ENCODE results near the gene KIAA0513.

KIAA0513 gene

DNA sequence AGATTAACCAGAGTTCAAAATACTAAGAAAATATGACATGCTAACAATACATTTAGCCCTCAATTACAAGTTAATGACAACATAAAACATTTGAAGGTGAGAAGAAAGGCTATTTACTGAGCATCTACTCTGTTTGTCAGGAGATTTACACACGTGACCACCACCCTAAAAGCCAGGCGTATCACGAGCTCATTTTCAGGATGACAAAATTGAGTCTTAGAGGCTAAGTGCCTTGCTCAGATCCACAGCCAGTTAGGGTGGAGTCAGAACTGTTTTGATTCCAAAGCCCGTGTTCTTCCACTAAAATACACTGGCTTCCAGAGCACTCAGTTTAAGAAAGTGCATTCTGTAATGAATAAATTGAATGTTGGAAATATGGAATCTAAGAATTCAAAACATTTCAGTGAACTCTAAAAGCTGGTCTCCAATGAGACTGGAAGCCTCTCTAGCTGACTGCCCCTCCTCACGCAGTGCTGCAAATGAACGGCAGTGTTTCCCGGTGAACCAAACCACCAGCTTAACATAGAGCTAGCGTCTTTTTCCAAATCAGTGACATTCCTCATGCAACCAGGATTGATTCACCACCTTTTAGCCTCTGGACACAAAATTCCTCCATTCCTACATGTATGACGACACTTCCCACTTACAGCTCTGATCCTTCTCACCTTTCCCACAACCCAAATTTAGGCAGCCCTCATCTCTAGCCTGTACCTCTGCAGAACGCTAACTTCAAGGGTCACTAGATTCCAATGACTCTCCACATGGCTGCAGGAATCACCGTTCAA, 22.1 kb upstream of the KIAA0513 start:
- no peak for DNase-seq

DNA sequence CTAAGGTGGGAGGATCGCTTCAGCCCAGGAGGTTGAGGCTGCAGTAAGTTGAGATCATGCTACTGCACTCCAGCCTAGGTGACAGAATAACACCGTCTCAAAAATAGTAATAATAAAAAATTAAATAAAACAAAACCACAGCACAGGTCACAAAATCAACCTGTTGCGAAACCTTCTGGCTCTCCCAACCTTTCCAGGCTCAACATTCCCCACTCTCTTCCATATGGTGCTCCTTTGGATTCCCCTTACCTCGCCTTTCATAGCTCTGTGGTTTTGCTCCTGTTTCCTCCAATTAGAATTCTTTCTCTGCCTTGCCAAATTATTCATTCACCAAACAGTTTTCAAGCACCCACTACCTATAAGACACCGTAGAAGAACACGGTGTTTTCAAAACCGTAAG, 21.0 kb upstream of the KIAA0513 start:
- DNase-seq: no peak

DNA sequence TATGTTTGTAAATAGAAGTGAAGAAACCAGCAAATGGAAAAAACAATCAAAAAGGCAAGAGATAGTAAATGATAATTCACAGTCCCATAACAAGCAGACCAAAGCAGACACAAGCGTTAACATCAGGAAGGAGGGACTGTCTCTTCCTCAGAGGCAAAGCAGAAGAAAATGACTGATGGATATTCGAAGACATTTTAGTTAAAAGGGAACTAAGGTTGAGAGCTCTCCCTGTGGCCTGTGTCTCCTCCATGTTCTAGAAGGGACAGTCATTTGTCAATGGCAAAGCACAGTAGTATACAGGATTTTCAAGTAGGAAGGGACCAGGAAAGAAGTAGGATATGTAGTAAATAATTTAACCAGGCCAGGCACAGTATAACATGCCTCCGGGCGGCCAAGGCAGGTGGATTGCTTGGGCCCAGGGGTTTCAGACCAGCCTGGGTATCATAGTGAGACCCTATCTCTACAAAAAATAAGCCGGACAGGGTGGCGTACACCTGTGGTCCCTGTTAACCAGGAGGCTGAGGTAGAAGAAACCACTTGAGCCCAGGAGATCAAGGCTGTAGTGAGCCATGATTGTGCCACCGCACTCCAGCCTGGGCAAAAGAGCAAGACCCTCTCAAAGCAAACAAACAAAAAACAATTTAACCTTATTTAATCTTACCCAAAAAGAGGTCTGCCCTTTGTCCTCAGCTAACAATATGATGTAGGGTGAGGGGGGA, 19.9 kb upstream of the KIAA0513 start:
- DNase-seq: no peak

DNA sequence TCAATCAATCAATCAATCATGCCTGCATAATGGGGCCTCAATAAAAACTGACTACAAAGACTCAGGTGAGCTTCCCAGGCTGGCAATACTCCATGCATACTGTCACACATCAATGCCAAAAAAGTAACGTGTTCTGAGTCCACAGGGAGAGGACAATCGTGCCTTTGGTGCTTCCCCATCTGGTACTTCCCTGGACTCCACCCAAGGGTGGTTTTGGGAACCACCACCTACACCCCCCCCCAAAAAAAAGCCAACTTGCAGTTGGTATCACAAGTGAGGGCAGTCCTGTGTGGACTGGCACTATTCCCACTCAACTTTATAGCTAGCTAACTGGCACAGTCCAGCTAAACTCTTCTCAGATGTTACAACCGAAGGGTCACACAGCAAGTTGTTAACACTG, 19.3 kb upstream of the KIAA0513 start:
- DNase-seq: no peak

DNA sequence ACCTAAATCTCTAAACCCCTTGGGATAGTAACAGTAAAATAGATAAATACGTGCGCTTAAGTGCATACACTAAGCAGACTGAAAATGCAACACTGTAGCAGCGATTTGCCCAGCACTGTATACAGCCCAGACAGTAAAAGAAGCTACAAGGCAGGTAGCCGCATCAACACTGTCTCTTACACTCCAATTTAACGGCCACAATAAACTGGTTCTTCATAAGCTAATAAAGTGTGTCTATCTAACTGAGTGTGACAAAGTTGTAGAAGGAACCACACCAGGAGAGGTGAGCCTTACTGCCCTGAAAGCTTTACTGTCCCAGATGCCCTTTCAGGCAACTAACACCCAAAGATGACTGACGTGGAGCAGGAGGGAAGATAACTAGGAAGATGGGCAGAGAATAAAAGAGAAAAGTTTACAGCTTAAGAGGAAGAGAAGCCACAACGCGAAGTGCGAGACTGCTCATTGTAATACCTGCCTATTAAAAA, 17.1 kb upstream of the KIAA0513 start:
- DNase-seq: no peak

DNA sequence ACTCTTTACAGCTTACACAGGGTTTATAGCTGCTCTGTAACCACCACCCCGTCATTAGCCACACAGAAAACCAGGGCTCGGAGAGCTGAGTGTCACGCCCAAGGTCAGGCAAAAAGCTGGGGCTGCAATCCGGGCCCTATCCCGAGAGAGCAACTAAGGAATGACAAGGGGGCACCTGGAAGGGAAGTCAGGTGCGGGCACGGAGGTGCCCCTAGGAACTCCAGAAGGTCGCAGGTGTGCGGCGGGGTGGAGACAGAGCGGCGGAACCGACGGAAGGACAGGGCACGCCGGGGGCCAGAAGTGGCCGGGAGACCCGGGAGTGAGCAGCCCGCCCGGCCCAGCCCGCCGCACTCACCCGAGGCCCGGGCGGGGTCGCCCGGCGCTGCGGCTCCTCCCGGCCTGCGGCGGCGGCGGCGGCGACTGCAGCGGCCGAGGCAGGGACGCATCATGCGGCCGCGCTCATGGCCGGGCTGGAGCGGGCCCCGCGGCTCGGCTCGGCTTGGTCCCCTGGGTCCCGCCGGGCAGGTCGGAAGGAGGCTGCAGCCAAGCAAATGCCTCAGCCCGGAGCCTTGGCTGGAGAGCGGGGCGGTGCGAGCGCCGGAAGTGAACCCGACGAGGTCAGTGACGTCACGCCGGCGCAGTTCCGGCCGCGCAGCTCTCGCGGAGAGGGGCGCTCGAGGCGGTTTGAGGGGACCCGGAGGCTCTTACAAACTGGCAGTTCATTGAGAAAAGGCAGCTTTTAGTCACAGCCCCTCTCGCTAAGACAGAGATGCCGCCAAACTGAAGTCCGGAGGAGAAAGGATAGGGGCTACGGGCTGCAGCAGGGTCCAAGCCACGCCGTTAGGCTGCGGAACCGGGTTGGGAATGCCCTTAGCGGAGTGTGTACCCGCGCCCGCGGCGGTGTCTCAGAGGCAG, 16.4 kb upstream of the KIAA0513 start, which contains the start of gene ZDHHC7:
TSS of gene ZDHHC7 (minus strand) at position 605 of the 915 bp plus-strand sequence. CDS start 20,917 bp downstream, outside the sequence.
- DNase-seq: peak; percentile 84

DNA sequence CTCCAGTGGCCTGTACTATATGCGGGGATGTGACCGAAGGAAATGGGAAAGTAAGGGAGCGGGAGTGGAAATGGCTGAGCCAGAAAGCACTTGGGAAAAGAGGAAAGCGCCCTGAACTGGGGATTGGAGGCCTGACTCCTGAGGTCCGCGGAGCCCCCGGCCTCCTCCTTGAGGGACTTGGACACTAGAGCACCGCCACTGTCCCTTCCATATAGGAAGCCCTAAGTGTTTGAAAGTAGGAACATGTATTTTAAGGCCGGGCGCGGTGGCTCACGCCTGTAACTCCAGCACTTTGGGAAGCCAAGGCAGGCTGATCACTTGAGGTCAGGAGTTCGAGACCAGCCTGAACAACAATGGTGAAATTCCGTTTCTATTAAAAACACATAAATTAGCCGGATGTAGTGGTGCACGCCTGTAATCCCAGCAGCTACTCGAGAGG, 15.7 kb upstream of the KIAA0513 start:
- no peak for DNase-seq

DNA sequence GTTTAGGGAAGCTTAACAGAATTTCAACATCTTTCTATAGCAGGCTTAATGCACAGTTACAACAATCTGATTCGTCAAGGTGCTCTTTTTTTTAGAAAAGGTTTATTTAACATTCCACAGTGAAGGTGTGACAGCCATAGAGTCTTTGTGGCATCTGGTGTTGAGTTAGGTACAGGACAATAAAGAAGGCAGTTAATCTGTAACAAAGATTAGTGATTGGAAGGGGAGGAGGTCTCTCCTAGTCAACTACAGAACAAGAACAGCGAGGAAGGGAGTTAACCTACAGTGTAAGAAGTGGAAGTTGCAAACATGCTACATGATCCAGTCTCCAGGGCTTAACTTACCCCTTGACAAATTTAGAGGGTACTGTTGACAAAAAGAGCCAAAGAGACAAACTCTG, 13.3 kb upstream of the KIAA0513 start:
- DNase-seq: no peak

DNA sequence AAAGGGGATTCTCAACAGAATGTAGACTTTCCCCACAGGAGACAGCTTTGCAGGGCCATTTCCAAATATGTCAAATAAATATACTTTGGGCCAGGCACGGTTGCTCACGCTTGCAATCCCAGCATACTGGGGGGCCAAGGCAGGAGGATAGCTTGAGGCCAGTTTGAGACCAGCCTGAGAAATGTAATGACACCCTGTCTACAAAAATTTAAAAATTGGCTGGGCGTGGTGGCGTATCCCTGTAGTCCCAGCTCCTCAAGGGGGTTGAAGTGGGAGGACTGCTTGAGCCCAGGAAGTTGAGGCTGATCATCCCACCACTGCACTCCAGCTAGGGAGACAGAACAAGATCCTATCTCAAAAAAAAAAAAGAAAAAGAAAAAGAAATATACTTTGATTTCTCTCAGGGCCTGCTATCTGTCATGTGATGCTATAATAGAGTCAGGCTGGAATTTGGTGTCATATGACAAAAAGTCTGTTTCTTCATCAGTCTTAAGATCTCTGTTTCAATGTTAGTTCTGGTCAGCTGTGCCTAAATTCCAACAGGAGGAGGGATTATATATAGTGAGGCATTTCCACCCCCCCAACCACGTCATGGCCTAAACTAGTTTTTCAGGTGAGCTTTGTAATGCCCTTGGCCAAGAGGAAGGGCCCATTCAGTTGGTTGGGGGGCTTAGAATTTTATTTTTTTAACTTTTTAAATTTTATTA, 12.0 kb upstream of the KIAA0513 start:
- no peak for DNase-seq

DNA sequence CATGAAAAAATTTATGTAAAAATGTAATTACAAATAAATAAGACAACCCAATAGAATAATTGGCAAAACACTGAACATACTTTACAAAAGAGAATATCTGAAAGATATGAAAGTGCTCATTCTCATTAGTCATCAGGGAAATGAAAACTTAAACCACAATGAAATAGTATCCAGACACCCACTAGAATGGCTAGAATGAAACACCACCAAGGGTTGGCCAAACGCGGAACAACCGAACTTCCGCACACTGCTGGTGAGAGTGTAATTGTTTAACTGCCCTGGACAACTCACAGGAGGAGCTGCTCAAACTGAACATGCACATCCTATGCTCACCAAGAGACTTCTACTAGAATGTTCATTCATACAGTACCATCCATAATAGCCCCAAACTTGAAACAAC, 10.4 kb upstream of the KIAA0513 start:
- no peak for DNase-seq

DNA sequence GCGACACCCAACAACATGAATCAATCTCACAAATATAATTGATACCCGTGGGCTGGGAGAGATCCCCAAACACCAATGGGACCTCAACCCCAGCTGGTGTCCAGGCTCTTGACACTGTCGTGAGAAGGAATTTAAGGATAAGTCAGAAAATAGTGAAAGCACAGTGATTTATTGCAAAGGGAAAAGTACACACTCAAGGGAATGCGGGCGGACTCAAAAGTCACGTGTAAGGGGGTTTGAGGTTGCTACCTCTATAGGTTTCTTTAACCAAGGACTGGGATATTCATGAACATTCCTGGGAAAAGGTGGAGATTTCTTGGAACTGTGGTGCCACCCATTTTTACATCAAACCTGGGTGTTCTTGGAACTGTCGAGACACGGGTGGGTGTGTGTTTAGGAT, 10.0 kb upstream of the KIAA0513 start:
- DNase-seq: no peak

DNA sequence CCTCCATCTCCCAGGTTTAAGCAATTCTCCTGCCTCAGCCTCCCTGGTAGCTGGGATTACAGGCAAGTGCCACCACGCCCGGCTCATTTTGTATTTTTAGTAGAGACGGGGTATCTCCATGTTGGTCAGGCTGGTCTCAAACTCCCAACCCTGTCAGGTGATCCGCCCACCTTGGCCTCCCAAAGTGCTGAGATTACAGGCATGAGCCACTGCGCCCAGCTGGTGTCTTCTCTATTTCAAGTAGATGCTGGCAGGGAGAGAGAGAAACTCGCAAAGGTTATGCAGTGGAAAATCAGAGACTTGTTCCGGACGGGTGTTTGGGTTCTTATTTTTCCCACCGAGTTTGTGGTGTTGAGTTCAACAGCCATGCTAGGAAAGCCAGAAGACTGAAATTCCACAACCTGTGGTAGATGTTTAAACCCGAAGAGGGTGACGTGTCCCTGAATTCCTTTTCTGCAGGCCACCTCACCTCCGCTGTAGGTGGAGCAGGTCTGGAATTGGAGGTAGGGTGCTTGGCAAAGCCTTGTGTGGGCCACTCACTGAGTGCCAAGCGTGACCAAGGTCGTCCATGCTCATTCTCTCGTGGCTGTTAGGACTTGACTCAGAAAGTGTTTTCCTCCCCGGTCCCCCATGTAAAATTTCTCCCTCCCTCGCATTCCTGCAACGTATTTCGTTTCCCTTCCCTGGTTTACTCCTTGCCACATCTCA, 8.9 kb upstream of the KIAA0513 start:
- DNase-seq: no peak

DNA sequence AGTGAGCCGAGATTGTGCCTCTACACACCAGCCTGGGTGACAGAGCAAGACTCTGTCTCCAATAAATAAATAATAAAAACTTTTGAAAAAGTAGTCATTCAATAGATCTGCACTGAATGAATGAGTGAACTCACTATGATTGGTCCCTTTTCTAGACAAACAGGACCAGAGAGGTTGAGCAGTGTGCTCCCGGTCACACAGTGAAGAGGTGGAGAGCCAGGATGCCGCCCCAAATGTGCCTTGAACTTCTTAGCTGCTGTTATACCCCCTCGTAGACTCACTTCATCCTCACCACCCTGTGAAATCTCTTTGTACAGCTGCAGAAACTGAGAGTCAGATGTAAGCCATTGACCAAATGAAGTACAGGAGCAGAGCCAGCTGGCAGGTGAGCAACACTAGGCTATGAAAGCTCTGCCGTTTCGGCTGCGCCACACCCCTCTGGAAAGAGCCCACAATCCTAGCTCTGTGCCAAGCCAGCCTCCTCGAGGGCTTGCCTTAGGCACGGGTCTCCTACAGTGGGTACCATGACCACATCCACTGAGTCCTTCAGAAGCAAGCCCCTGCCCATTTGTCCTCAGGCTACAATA, 7.8 kb upstream of the KIAA0513 start:
- DNase-seq: no peak

DNA sequence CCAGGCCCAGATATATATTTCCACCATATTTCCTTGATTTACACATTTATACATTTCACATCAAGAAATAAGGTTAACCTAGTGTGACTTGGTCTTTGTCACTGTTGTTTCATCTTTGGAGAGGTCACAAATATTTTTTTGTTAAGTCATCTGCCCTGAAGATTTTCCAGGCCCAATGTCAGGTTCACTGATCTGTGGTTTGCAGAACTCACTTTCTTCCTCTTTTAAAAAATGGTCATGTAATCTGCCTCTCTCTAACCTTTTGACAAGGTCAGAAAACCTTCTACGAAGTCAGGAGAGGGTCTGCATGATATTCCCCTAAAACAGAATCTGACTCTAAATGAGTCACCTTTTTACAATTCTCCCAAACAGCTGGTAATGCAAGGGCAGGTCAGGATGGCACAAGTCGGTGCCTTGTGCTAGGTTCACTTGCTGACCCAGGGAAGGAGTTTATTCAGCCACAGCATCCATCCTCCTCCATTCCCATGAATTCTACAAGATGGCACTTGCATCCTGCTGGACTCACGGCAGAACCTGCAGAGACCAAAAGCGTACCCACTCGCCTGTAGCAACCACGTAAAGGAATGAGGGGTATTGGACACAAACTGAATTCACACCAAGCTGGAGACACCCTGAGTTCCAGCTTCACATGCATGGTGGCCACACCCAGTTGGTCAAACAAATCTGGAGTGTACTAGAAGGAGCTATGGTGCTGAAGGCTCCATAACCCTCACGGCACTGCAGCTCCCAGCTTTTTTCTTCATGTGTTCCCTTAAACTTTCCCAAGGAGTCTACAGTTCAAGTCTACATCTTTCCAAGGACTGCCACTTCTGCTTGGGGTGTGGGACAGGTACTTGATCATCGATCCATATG, 1.6 kb upstream of the KIAA0513 start:
- no peak for DNase-seq

DNA sequence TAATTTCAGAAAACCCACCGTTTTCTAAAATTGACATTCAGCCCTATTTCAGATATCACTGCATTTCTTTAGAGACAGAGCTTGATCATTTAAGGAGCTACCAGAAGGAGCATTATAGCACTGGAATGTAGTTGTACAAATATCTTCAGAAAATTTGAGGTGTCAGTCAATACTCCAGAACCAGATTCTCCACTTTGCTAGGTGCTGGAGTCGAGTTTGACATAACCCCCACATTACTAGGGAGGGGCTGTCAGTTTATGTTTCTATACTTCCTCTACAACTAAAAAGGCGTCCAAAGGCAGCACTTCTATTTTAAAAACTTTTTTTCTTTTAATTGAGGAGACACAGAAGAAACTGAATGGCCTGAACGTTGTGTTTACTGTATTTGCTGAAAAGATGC, 892 bp upstream of the KIAA0513 start:
- DNase-seq: no peak

DNA sequence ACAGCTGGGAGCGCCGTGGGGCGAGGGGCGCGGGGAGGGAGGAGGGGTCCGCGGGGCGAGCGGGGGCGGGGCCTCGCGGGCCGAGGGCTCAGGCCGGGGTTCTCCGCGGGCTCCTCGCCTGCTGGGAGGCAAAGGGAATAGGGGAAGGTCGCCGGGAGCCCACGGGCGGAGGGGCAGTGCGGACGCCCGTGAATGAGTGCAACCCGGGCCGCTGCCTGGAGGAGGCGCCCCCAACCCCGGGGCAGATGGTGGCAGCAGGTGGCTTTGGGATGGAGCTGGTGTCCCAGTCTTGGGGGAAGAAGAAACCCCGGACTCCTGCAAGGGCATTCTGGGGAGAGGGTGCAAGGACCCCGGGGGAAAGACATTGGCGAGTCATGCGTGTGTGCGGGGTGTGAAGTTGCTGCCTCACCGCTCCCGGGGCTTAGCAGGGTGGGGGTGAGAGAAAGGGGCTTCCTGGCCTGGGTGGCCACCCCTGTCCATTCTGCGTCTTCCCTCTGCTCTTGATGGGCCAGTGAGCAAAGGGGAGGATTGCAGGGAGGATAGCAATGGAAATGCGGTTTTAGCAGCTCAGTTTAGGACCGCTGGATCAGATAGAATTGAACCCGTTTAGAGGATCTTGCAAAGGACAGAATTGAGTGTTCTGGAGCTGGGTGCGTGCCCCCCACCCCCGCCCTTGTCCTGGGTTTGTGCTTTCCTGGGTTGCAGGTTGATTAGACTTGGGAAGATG, 526 bp downstream of the KIAA0513 start:
- DNase-seq: no peak

DNA sequence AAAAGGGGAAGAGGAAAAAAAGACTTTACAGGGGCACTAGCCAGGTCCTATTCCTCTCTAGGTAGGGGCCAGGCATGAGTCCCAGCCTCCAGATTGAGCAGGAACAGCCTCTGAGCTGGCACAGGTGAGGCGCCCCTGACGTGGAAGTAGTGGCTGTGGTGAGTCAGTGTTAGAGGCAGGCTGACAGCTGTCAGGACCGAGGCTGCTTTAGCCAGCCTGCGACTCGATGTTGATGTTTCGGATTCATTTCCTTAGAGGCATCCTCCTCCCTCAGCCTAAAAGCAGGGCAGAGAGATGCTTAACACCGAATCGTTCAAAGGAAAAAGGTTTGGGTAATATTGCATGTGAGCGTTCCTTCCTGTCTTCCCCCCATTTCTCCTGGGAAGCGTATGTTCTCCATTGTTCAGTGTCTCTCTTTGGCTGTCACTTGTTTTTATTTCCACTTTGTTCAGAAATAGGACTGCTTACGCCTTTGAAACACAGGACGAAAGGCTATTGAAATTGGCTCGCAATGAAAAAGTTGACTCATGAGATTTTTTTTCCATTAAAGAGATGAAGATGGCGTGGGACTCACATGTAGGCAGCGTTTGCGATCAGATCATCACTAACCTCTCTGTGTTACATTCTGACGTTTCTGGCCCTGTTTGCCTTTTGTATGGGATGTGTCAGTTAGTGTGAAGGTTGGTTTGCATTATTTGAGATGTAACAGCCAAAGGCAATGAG, 1.3 kb downstream of the KIAA0513 start:
- DNase-seq: peak; percentile 78

DNA sequence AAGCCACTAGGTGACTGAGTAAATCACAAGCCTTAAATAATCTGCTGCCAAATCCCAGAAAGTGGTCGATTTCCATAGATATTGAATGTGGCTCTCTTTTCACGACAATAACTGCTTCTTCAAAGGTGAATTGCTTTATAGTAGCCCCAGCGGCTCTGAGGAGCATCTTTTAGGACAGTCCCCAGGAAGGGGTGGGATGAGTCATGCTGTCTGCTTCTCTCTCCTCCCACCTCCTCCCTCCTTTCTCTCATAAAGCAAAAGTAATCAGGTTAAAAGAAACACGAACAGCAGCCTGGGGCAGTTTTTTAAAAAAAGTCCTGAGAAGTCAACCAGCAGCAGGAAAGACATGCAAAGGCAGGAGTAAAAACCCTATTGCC, 1.8 kb downstream of the KIAA0513 start:
- peak; percentile 67 for DNase-seq

DNA sequence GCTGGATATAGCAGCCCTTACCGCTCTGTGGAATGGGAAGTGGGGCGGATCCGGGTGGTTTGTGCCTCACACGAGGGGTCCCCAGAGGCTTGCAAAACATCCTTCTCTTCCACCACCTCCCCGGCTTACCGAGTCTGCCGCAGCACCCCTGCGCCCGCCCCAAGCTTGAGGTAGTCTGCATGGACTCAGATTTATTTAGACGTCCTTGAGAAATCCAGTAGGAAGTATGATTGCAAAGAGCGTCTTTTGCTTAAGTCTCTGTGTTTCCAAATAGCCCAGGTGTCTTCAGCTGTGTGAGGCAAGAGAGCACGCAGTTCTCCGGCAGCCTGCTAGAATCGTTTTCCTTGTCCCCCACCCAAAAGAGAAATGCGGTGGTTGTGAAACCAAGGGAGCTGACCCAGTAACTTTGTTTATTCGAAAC, 2.4 kb downstream of the KIAA0513 start:
- DNase-seq: no peak
